ENCODE results near the gene SSR1. TPM values are rescaled to one million over a fixed set of nuclear protein-coding genes. Genes with fewer than 3 reads are reported as not detected.

SSR1 gene
- total RNA-seq, 4 donors from 2014 or later = 34.2 to 61.4 (median 46.0) TPM

DNA sequence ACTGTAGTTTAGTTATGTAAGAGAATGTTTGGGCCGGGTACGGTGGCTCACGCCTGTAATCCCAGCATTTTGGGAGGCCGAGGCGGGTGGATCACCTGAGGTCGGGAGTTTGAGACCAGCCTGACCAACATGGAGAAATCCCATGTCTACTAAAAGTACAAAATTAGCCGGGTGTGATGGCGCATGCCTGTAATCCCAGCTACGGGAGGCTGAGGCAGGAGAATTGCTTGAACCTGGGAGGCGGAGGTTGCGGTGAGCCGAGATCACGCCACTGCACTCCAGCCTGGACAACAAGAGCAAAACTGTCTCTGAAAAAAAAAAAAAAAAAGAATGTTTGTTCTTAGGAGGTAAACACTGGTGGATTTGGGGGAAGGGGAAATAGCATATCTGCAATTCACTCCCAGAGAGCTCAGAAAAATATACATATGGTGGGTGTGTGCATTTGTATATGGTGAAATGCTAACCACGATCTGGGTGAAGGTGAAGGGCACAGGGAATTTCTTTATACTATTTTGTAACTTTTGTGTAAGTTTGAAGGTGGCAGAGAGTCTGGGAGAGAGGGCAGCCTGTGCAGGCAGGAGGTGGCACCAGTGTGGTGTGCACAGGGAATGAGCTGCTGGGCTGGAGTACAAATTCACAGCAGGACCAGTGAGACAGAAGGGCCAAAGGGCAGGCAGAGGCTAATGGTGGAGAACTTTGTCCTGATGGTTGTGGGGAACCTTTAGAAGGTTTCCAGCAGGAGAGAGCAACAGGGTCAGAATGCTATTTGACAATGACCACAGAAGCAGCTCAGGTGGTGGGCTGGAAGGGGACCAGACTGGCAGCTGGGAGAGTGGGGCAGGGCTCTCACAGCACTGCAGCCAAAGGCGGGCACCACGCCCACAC is 42.4 kb downstream of the SSR1 start:
- 83 to 91% methylated on average over 1 to 15 of the region's 16 CpGs for WGBS, 2 donors (ENCODE audit: low coverage in 1 of 2)
- no peak for TF ChIP-seq POLR2A (IDR thresholded peaks at IDR 0.05)
- TF ChIP-seq EP300 (IDR thresholded peaks at IDR 0.05) = no peak
- TF ChIP-seq POLR2AphosphoS5 (IDR thresholded peaks at IDR 0.05) = no peak
- TF ChIP-seq, protein P1, sequence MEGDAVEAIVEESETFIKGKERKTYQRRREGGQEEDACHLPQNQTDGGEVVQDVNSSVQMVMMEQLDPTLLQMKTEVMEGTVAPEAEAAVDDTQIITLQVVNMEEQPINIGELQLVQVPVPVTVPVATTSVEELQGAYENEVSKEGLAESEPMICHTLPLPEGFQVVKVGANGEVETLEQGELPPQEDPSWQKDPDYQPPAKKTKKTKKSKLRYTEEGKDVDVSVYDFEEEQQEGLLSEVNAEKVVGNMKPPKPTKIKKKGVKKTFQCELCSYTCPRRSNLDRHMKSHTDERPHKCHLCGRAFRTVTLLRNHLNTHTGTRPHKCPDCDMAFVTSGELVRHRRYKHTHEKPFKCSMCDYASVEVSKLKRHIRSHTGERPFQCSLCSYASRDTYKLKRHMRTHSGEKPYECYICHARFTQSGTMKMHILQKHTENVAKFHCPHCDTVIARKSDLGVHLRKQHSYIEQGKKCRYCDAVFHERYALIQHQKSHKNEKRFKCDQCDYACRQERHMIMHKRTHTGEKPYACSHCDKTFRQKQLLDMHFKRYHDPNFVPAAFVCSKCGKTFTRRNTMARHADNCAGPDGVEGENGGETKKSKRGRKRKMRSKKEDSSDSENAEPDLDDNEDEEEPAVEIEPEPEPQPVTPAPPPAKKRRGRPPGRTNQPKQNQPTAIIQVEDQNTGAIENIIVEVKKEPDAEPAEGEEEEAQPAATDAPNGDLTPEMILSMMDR (IDR thresholded peaks at IDR 0.05) = no peak
- Histone ChIP-seq H3K4me3 (no peak overlapping the region), H3K9me3 (peaks cover 0 to 7% (median 0%) of the 10 kb centered on the region in 3 donors), H3K4me1 (no peaks in the 10 kb centered on the region), H3K27me3 (no peaks in the 10 kb centered on the region), H3K27ac (no peak overlapping the region), H3K36me3 (no peaks in the 10 kb centered on the region)
- no peak for ATAC-seq

DNA sequence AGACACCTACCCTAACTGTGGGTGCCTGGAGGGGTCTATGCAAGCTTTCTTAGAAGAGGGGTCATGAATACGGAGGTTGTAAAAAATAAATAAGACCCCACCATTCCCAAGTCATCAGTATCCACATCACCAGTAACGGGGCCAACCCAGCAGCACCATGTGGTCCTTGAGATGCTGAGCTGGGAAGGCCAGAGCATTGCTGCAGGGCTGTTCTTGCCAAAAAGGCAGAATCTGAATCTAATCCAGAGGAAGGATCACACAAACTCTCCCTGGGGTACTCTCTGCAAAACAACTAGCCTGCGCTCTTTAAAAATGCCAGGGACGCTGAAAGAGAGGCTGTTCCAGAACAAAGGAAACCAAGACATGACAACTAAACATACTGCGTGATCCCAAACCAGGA is 43.2 kb downstream of the SSR1 start:
- ATAC-seq = no peak
- H3K9me3 ChIP-seq = peaks cover 0 to 8% (median 0%) of the 10 kb centered on the region in 3 donors
- no peak overlapping the region for H3K27ac ChIP-seq
- 69 to 77% methylated on average over 3 to 5 of the region's 5 CpGs for WGBS, 2 donors (ENCODE audit: low coverage in 1 of 2)
- no peaks in the 10 kb centered on the region for H3K27me3 ChIP-seq
- no peaks in the 10 kb centered on the region for H3K36me3 ChIP-seq
- TF ChIP-seq POLR2AphosphoS5 (IDR thresholded peaks at IDR 0.05) (no peak), POLR2A (IDR thresholded peaks at IDR 0.05) (no peak), EP300 (IDR thresholded peaks at IDR 0.05) (no peak)
- TF ChIP-seq, protein P1 (IDR thresholded peaks at IDR 0.05) = no peak
- H3K4me3 ChIP-seq = no peak overlapping the region
- no peaks in the 10 kb centered on the region for H3K4me1 ChIP-seq

DNA sequence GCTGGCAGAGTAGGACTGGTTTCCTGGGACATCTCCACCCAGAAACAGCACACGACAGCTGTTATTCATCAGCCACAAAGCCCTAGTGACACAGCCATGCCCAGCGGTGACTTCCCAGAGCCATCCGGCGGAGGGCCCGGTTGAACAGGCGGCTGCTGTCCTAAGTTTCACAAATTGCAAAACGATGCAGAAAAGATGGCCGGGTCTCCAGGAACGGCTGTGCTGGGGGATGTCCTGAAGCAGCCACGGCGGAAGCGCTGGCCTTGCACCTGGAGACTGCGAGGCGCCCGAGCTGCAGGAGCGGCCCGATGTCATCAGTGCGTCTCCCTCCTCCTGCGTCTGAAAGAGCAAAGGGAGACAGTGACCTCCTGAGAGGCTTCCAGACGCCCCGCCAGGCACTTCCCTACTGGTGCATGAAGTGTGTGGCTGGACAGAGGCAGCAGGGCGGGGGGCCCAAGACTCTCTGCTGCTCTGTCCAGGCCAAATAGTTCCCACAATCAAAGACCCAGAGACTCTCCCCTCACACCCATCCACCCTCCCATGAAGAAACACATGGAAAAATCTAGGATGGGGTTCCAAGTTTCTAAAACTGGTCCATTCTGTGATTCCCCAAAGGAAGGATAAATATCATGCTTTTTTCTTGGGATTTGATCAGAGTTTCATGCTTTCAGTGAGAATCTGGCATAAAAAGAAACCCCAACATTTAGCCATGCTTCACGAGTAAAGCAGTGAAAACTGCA is 44.0 kb downstream of the SSR1 start:
- no peak for TF ChIP-seq POLR2AphosphoS5 (IDR thresholded peaks at IDR 0.05)
- no peak for TF ChIP-seq POLR2A (IDR thresholded peaks at IDR 0.05)
- TF ChIP-seq, protein P1 (IDR thresholded peaks at IDR 0.05) = no peak
- no peak for TF ChIP-seq EP300 (IDR thresholded peaks at IDR 0.05)
- no peaks in the 10 kb centered on the region for H3K36me3 ChIP-seq
- H3K4me3 ChIP-seq = no peak overlapping the region
- WGBS, 2 donors (ENCODE audit: low coverage in 1 of 2) = 86% methylated on average over 1 of the region's 23 CpGs; no CpG with 5 or more reads in 1 of the 2 donors
- no peak overlapping the region for H3K27ac ChIP-seq
- peaks cover 0 to 8% (median 0%) of the 10 kb centered on the region in 3 donors for H3K9me3 ChIP-seq
- no peak for ATAC-seq
- H3K4me1 ChIP-seq = no peaks in the 10 kb centered on the region
- H3K27me3 ChIP-seq = no peaks in the 10 kb centered on the region

DNA sequence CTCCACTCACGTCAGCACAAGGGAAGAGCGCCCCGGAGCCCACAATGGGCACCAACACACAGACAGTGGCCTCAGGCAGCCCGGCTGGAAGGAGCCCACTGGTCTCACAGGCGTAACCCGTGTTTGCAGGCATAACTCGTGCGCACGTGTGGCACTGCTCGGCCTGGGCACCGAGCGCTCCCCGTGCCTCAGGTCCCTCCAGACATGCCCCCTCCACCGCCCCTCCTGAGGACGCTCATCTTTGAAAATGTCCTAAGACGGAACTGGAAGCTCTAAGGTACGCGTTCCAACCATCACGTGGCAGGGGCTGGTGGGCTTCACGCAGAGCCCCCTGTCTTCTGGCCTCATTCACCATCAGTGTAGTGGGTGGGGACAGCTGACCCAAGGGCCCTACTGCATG is 44.6 kb downstream of the SSR1 start:
- H3K9me3 ChIP-seq = peaks cover 0 to 8% (median 0%) of the 10 kb centered on the region in 3 donors
- no peaks in the 10 kb centered on the region for H3K4me1 ChIP-seq
- no peak for TF ChIP-seq POLR2AphosphoS5 (IDR thresholded peaks at IDR 0.05)
- no peak for TF ChIP-seq POLR2A (IDR thresholded peaks at IDR 0.05)
- no peak for TF ChIP-seq EP300 (IDR thresholded peaks at IDR 0.05)
- TF ChIP-seq, protein P1 (IDR thresholded peaks at IDR 0.05) = no peak
- no peak overlapping the region for H3K4me3 ChIP-seq
- 93% methylated on average over 13 of the region's 20 CpGs; no CpG with 5 or more reads in 1 of the 2 donors for WGBS, 2 donors (ENCODE audit: low coverage in 1 of 2)
- H3K27me3 ChIP-seq = no peaks in the 10 kb centered on the region
- no peak for ATAC-seq
- H3K27ac ChIP-seq = no peak overlapping the region
- H3K36me3 ChIP-seq = no peaks in the 10 kb centered on the region
